ENCODE results near the gene CLDN11.

The CLDN11 gene

DNA sequence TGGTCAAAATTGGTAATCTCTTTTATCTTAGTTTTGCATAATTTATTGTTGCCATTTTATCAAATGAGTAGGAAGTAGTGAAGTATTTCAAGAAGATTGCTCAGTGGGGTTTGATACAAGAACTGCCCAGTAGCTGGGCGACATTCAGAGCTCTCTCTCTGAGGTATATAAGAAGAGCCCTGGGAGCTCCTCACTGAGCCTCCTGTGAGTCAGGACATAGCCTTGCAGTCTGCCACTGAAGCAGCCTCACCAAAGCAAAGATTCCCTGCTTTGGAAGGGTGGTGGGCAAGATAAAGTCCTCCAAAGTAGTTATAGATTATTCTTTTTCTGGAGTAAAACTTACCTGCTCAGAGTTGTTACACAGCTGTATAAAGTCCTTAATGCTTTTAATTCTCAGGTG lies 35.1 kb upstream of the CLDN11 start:
- TF ChIP-seq, protein P1, sequence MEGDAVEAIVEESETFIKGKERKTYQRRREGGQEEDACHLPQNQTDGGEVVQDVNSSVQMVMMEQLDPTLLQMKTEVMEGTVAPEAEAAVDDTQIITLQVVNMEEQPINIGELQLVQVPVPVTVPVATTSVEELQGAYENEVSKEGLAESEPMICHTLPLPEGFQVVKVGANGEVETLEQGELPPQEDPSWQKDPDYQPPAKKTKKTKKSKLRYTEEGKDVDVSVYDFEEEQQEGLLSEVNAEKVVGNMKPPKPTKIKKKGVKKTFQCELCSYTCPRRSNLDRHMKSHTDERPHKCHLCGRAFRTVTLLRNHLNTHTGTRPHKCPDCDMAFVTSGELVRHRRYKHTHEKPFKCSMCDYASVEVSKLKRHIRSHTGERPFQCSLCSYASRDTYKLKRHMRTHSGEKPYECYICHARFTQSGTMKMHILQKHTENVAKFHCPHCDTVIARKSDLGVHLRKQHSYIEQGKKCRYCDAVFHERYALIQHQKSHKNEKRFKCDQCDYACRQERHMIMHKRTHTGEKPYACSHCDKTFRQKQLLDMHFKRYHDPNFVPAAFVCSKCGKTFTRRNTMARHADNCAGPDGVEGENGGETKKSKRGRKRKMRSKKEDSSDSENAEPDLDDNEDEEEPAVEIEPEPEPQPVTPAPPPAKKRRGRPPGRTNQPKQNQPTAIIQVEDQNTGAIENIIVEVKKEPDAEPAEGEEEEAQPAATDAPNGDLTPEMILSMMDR (IDR thresholded peaks at IDR 0.05; ENCODE audit: low read length) = no peak
- no peak for TF ChIP-seq EZH2 (IDR thresholded peaks at IDR 0.05; ENCODE audit: borderline replicate concordance, low read length)
- Histone ChIP-seq H3K9me3 (ENCODE audit: low read length) (peaks cover 4% of the 10 kb centered on the region; the same call in 1 of the 2 replicates), H3K4me1 (ENCODE audit: insufficient read depth, low read length, severe bottlenecking) (no peaks in the 10 kb centered on the region), H3K36me3 (ENCODE audit: insufficient read depth, low read length) (peaks cover 83% of the 10 kb centered on the region), H3K4me3 (ENCODE audit: low read depth, low read length, poor library complexity, severe bottlenecking) (no peak overlapping the region), H4K20me1 (ENCODE audit: insufficient read depth, low read length) (no peaks in the 10 kb centered on the region), H2AFZ (ENCODE audit: low read length) (no peak overlapping the region), H3F3A (ENCODE audit: insufficient read depth, low read length) (no peaks in the 10 kb centered on the region), H3K9ac (ENCODE audit: low read length) (no peak overlapping the region), H3K27ac (ENCODE audit: low read depth, low read length, poor library complexity, severe bottlenecking) (no peak overlapping the region), H3K9me2 (ENCODE audit: low read depth, low read length) (no peaks in the 10 kb centered on the region), H3K4me2 (ENCODE audit: low read length) (no peak overlapping the region), H3K27me3 (ENCODE audit: insufficient read depth, low read length) (no peaks in the 10 kb centered on the region), H3K79me2 (ENCODE audit: insufficient read depth, low read length) (no peaks in the 10 kb centered on the region; the same call in 1 of the 2 replicates)

GRCh38 chr3:170386468-170386867 lies 32.2 kb upstream of the CLDN11 start:
- Histone ChIP-seq H3K9me3 (ENCODE audit: low read length) (peaks cover 4% of the 10 kb centered on the region; the same call in 1 of the 2 replicates), H3K27me3 (ENCODE audit: insufficient read depth, low read length) (no peaks in the 10 kb centered on the region), H3K79me2 (ENCODE audit: insufficient read depth, low read length) (no peaks in the 10 kb centered on the region), H2AFZ (ENCODE audit: low read length) (no peak overlapping the region), H3K9me2 (ENCODE audit: low read depth, low read length) (no peaks in the 10 kb centered on the region), H3K4me1 (ENCODE audit: insufficient read depth, low read length, severe bottlenecking) (no peaks in the 10 kb centered on the region), H3K4me2 (ENCODE audit: low read length) (no peak overlapping the region), H3K9ac (ENCODE audit: low read length) (no peak overlapping the region), H3K4me3 (ENCODE audit: low read depth, low read length, poor library complexity, severe bottlenecking) (no peak overlapping the region), H4K20me1 (ENCODE audit: insufficient read depth, low read length) (no peaks in the 10 kb centered on the region), H3F3A (ENCODE audit: insufficient read depth, low read length) (peaks cover 5% of the 10 kb centered on the region; the same call in 1 of the 2 replicates), H3K36me3 (ENCODE audit: insufficient read depth, low read length) (peaks cover 86% of the 10 kb centered on the region), H3K27ac (ENCODE audit: low read depth, low read length, poor library complexity, severe bottlenecking) (no peak overlapping the region)
- TF ChIP-seq, protein P1 (IDR thresholded peaks at IDR 0.05; ENCODE audit: low read length) = no peak
- TF ChIP-seq EZH2 (IDR thresholded peaks at IDR 0.05; ENCODE audit: borderline replicate concordance, low read length) = no peak

DNA sequence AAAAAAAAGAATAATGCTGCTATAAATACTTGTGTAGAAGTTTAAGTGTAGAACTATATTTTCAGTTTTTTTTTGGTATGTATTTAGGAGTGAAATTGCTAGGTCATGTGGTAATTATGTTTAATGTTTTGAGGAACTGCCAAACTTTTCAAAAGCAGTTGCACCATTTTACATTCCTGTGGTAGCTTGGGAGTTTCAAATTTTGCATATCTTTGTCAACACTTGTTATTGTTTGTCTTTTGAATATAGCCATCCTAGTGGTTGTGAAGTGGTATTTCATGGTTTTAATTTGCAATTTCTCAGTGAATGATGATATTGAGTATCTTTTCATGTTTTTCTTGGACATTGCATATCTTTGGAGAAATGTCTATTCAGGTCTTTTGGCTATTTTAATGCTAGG lies 30.7 kb upstream of the CLDN11 start:
- Histone ChIP-seq H3K9me2 (ENCODE audit: low read depth, low read length) (no peaks in the 10 kb centered on the region), H4K20me1 (ENCODE audit: insufficient read depth, low read length) (no peaks in the 10 kb centered on the region), H3K36me3 (ENCODE audit: insufficient read depth, low read length) (peaks cover 90% of the 10 kb centered on the region), H3K9ac (ENCODE audit: low read length) (no peak overlapping the region), H3K4me3 (ENCODE audit: low read depth, low read length, poor library complexity, severe bottlenecking) (no peak overlapping the region), H3K79me2 (ENCODE audit: insufficient read depth, low read length) (no peaks in the 10 kb centered on the region), H3K9me3 (ENCODE audit: low read length) (peaks cover 4% of the 10 kb centered on the region; the same call in 1 of the 2 replicates), H3K4me1 (ENCODE audit: insufficient read depth, low read length, severe bottlenecking) (no peaks in the 10 kb centered on the region), H2AFZ (ENCODE audit: low read length) (no peak overlapping the region), H3F3A (ENCODE audit: insufficient read depth, low read length) (peaks cover 5% of the 10 kb centered on the region; the same call in 1 of the 2 replicates), H3K27ac (ENCODE audit: low read depth, low read length, poor library complexity, severe bottlenecking) (no peak overlapping the region), H3K27me3 (ENCODE audit: insufficient read depth, low read length) (no peaks in the 10 kb centered on the region), H3K4me2 (ENCODE audit: low read length) (no peak overlapping the region)
- no peak for TF ChIP-seq EZH2 (IDR thresholded peaks at IDR 0.05; ENCODE audit: borderline replicate concordance, low read length)
- TF ChIP-seq, protein P1 (IDR thresholded peaks at IDR 0.05; ENCODE audit: low read length) = no peak

Measured in OCI-LY1 (cell line).